ENCODE measurements around the gene ADAM23.

ADAM23 gene

DNA sequence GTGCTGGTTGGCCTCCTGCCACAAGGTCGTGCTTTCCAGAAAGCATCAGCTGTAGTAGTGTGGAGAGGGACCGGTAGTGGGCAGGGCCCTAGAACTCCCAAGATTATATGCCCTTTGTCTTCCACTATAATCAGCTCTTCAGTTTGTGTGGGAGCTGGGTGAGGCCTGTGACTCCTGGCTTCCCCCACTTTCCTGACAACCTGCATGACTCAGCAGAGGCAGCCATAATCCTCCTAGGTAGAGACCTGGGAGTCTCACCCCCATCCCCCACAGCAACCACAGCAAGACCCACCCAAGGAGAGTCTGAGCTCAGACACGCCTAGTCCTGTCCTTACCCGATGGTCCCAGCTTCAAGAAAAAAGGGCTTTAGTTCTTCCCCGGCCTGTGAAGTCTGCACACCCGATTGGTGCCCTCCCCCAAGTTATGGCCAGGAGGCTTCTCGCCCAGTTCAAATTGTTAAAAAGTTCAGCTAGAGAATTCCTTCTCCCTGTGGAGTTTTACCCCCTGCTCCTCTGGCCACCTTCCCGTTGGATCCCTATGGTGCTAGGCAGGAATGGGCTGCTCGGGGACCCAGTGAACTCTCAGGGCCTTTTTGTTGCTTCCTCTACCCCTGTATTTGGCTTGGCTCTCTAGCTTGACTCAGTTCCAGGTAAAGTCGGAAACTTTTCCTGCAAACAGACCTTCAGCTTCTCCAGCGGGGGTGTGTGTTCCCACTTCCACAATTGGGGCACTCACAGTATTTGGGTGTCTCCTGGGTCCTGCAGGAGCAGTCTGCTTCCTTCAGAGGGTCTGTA, 141.2 kb downstream of the ADAM23 start:
- Histone ChIP-seq H3K4me2 (ENCODE audit: low read length) (no peak overlapping the region), H3K27me3 (ENCODE audit: low read depth, low read length) (no peaks in the 10 kb centered on the region), H3K9me3 (ENCODE audit: insufficient read depth, low read length) (no peaks in the 10 kb centered on the region), H3K79me2 (ENCODE audit: low read length) (no peaks in the 10 kb centered on the region), H3K4me3 (ENCODE audit: low read length) (no peak overlapping the region), H2AFZ (ENCODE audit: low read depth, low read length) (no peak overlapping the region), H3K27ac (ENCODE audit: low read length) (no peak overlapping the region), H4K20me1 (ENCODE audit: insufficient read depth, low read length) (no peaks in the 10 kb centered on the region), H3K4me1 (ENCODE audit: low read length) (no peaks in the 10 kb centered on the region), H3K36me3 (replicated peaks; ENCODE audit: low read depth, low read length) (no peaks in the 10 kb centered on the region), H3K9ac (ENCODE audit: low read length) (no peak overlapping the region)
- no peak for TF ChIP-seq EZH2phosphoT487 (IDR thresholded peaks at IDR 0.05; ENCODE audit: low read depth)
- TF ChIP-seq, protein P1, sequence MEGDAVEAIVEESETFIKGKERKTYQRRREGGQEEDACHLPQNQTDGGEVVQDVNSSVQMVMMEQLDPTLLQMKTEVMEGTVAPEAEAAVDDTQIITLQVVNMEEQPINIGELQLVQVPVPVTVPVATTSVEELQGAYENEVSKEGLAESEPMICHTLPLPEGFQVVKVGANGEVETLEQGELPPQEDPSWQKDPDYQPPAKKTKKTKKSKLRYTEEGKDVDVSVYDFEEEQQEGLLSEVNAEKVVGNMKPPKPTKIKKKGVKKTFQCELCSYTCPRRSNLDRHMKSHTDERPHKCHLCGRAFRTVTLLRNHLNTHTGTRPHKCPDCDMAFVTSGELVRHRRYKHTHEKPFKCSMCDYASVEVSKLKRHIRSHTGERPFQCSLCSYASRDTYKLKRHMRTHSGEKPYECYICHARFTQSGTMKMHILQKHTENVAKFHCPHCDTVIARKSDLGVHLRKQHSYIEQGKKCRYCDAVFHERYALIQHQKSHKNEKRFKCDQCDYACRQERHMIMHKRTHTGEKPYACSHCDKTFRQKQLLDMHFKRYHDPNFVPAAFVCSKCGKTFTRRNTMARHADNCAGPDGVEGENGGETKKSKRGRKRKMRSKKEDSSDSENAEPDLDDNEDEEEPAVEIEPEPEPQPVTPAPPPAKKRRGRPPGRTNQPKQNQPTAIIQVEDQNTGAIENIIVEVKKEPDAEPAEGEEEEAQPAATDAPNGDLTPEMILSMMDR (IDR thresholded peaks at IDR 0.05; ENCODE audit: low read depth, low read length): no peak

DNA sequence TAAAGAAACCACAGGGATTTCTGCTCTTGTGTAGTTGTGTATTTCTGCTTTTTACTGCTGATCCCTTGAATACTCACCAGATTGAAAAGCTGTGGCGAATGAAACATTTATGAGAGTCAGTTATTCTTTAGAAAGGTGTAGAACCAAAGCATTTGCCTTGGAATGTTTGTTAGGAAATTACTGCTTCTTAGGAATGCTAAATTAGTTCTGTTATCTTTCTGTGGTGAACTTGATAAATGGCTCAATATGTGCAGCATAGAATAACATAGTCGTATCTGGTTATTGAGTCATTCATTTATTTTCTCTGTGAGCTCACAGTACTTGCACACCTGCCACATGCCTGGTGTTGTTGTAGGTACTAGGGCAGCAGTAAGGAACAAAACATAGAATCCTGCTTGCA, 142.0 kb downstream of the ADAM23 start:
- H3K9me3 ChIP-seq (ENCODE audit: insufficient read depth, low read length): no peaks in the 10 kb centered on the region
- no peaks in the 10 kb centered on the region for H3K4me1 ChIP-seq (ENCODE audit: low read length)
- no peaks in the 10 kb centered on the region for H4K20me1 ChIP-seq (ENCODE audit: insufficient read depth, low read length)
- H3K9ac ChIP-seq (ENCODE audit: low read length): no peak overlapping the region
- no peak overlapping the region for H3K4me3 ChIP-seq (ENCODE audit: low read length)
- H3K27me3 ChIP-seq (ENCODE audit: low read depth, low read length): no peaks in the 10 kb centered on the region
- no peak overlapping the region for H3K27ac ChIP-seq (ENCODE audit: low read length)
- no peaks in the 10 kb centered on the region for H3K79me2 ChIP-seq (ENCODE audit: low read length)
- no peak overlapping the region for H3K4me2 ChIP-seq (ENCODE audit: low read length)
- no peak overlapping the region for H2AFZ ChIP-seq (ENCODE audit: low read depth, low read length)
- H3K36me3 ChIP-seq (replicated peaks; ENCODE audit: low read depth, low read length): no peaks in the 10 kb centered on the region
- TF ChIP-seq, protein P1 (IDR thresholded peaks at IDR 0.05; ENCODE audit: low read depth, low read length): no peak
- TF ChIP-seq EZH2phosphoT487 (IDR thresholded peaks at IDR 0.05; ENCODE audit: low read depth): no peak

DNA sequence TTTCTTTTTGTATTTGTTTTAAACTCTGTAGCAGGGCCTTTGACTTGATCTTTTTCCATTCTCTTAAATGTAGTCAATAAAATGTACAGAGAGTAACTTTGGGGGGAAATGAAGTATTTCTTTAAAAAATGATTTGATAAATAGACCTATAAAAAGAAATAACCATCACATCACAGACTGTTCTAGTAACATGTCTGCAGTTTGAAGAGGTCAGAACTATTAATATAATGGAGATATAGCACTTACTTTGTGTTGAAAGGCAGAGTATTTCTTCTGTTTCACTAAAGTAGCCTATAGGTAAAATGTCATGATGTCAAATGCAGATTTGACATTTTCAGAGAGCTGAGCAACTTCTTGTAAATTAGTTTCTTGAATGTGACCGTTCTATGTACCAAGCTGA, 143.3 kb downstream of the ADAM23 start:
- no peak overlapping the region for H3K9ac ChIP-seq (ENCODE audit: low read length)
- no peak overlapping the region for H3K27ac ChIP-seq (ENCODE audit: low read length)
- no peak for TF ChIP-seq EZH2phosphoT487 (IDR thresholded peaks at IDR 0.05; ENCODE audit: low read depth)
- TF ChIP-seq, protein P1 (IDR thresholded peaks at IDR 0.05; ENCODE audit: low read depth, low read length): no peak
- no peaks in the 10 kb centered on the region for H3K36me3 ChIP-seq (replicated peaks; ENCODE audit: low read depth, low read length)
- no peaks in the 10 kb centered on the region for H4K20me1 ChIP-seq (ENCODE audit: insufficient read depth, low read length)
- no peaks in the 10 kb centered on the region for H3K9me3 ChIP-seq (ENCODE audit: insufficient read depth, low read length)
- no peak overlapping the region for H3K4me3 ChIP-seq (ENCODE audit: low read length)
- H3K4me1 ChIP-seq (ENCODE audit: low read length): no peaks in the 10 kb centered on the region
- no peaks in the 10 kb centered on the region for H3K27me3 ChIP-seq (ENCODE audit: low read depth, low read length)
- H2AFZ ChIP-seq (ENCODE audit: low read depth, low read length): no peak overlapping the region
- H3K79me2 ChIP-seq (ENCODE audit: low read length): no peaks in the 10 kb centered on the region
- no peak overlapping the region for H3K4me2 ChIP-seq (ENCODE audit: low read length)

DNA sequence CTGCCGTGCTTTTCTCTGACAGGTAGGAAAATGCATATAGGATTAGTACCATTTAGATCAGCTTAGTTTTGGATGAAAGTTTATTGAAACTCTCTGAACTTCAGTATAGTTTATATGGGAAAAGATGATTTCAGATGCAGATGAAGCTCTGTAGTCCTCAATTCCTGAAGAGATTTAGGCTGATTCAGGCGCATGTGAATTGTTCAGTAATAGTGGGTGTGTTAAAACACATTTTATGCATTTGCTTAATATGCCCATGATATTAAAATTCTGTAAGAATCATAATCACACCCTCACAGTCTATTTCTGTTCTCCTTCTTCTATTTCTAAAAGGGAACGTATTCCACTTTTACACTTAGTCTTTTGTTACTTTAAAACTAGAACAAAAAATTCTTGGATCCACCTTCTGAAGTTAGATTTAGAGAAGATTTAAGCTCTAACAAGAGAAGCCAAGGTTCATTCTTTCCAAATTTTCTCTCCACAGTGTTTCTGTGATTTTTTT, 154.4 kb downstream of the ADAM23 start:
- Histone ChIP-seq H3K4me1 (ENCODE audit: low read length) (no peaks in the 10 kb centered on the region), H3K27ac (ENCODE audit: low read length) (no peak overlapping the region), H3K36me3 (replicated peaks; ENCODE audit: low read depth, low read length) (no peaks in the 10 kb centered on the region), H2AFZ (ENCODE audit: low read depth, low read length) (no peak overlapping the region), H3K9me3 (ENCODE audit: insufficient read depth, low read length) (no peaks in the 10 kb centered on the region), H3K79me2 (ENCODE audit: low read length) (no peaks in the 10 kb centered on the region), H3K9ac (ENCODE audit: low read length) (no peak overlapping the region), H4K20me1 (ENCODE audit: insufficient read depth, low read length) (no peaks in the 10 kb centered on the region), H3K4me3 (ENCODE audit: low read length) (no peak overlapping the region), H3K27me3 (ENCODE audit: low read depth, low read length) (no peaks in the 10 kb centered on the region), H3K4me2 (ENCODE audit: low read length) (no peak overlapping the region)
- TF ChIP-seq, protein P1 (IDR thresholded peaks at IDR 0.05; ENCODE audit: low read depth, low read length): no peak
- TF ChIP-seq EZH2phosphoT487 (IDR thresholded peaks at IDR 0.05; ENCODE audit: low read depth): no peak
